GM11168 (cell line): ENCODE results near the gene AKAIN1.

Experiments
- in situ Hi-C: fragments of 300-500 bp; cut with MboI; formaldehyde crosslinking; loops from one replicate; pipeline ENCODE4 v1.12.0; 2022; ENCODE audit warnings: low sequenced_read_pairs; ENCODE audit not compliant: unreplicated experiment

Gene AKAIN1, protein sequence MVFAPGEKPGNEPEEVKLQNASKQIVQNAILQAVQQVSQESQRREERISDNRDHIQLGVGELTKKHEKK

DNA sequence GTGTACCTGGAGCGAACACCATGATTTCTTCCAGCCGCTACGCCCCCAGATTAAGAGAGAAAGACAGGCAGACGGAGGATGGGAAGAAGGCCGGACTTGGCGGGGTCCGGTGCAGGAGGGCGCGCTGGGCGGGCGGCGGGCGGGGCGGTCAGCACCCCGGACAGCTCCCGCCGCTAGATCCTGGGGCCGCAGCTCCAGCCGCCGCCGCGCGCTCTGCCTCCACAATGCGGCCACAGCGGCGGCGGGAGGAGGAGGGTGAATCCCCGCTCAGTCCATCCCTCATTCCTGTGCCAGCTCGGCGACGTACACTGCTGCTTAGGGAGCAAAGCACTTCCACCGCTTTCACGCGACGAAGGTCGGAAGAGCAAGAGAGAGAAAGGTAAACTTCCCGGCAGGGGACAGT lies at the start of gene AKAIN1:
Gene AKAIN1 (minus strand): TSS at position 226 of the 403 bp plus-strand sequence. CDS start 204 bp downstream, at position 22.
- in situ Hi-C loops: no loop called here

DNA sequence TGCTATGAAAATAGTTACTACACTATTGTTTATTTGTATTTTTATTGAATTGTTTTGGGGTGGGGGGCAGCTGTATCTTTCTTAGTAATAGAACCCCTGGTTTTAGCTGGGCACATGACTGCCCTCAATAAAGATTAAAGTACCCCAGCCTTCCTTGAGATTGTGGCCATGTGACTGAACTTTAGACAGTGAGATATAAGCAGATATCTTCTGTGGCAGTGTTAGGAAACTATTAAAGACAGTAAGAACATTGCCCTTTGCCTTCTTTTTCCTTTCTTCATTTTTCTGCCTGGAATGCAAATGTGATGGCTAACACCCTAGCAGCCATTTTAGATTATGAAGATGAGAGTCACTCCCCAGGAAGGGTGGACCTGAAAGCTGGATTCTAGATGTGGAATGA lies 47.9 kb upstream of the AKAIN1 start:
- in situ Hi-C loops: no loop called here

DNA sequence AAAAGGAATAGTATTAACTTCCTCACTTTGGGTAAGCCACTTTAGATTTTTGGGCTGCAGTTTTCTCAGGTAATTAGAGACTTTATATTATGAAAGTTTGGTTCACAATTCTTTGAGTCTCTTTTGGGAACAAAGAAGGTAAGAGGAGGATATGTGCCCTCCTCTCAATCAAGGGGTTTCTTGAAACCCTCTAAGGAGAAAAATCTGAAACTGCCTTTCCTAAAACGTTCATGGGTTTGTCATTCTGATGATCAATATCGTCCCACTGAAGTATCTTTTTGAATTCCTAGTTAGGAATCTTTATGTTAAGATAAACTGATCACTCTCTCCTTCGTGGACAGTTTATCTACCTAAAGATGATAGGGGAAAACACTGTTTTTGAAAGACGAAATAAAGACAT lies 42.4 kb upstream of the AKAIN1 start:
- in situ Hi-C loops: no loop called here

DNA sequence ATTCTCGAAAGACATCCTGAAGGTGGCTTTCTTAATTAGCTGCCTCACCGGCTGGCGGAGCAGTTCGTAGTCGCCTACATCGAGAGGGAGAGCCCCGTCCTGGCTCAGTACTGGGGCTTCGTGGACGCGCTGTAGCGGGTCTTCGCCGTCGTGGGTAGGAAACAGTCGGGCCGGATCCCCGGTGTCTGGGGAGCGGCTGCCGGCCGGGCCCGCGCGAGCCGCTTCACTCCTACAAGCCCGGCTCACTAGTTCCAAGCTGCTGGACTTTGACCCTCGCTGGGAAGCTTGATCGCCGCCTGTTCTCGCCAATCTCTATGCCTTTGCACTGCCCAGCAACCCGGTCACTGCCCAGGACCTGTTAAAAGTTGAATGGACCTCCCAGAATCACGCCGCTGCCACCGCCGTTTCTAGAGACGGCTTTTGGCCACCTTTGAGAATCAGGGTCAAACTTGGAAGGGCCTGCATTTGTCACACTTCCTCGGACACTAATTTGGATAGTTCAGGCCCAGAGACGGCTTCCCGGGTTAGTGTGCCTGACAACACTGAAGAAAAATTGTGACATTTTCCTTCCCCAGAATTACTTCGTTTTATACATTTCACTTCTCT lies 41.4 kb upstream of the AKAIN1 start:
- in situ Hi-C loops: no loop called here

DNA sequence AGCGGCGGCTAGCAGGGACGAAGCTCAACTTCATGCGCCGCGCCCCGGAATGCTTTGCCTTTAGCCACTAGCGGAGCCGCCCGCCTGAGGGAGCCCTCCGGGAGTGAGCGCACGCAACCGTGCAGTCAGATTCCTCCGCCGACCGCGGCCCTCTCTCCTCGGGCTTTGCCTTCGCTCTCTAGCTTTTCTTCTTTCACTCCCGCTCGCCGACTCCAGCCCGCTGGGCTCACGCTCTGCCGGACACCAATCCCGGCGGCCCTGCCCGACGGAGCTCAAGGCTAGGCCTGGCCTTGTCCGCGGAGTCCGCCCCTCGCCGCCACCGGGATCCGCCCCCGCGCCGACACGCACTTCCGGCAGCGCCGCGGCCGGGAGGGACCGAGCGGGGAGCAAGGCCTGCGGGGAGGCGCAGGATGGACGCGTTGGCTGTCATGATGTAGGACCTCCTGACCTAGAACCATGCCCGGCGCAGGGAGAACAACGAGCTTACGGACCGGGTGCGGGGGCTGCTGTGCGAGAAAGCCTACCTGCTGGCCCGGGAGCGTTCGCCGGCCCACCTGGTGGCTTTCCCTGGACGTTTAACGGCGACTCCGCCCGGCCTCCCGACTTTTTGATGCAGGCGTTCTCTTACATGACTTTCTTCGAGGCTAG lies 40.8 kb upstream of the AKAIN1 start:
- in situ Hi-C loops: no loop called here

DNA sequence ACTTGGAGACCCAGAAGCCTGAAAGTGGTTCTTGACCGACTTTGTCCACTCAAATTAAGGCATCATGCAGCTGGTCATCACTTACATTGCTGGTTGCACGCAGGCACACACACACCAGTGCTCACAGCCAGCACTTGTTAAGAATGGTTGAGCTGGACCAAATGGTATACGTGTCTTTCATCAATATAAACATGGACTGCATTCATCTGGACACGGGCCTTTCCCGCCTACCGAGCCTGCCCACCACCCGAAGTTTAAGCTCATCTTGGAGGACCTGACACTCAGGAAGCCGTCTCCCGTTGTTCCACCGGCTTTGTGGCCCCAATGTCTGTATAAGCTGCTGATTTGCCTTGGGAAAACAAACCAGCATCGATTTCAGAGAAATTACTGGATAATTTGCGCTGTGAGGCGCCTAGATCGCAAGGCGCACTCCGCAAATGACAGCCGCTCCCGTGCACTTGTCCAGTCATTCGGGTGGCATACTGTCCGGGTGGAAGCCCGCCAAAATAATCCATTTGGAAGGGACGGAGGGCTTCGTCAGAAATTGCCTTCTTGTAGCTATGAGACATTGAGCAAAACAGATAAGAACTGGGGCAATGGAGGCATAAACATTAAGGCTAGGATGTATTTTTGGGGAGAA lies 40.1 kb upstream of the AKAIN1 start:
- in situ Hi-C loops: no loop called here

DNA sequence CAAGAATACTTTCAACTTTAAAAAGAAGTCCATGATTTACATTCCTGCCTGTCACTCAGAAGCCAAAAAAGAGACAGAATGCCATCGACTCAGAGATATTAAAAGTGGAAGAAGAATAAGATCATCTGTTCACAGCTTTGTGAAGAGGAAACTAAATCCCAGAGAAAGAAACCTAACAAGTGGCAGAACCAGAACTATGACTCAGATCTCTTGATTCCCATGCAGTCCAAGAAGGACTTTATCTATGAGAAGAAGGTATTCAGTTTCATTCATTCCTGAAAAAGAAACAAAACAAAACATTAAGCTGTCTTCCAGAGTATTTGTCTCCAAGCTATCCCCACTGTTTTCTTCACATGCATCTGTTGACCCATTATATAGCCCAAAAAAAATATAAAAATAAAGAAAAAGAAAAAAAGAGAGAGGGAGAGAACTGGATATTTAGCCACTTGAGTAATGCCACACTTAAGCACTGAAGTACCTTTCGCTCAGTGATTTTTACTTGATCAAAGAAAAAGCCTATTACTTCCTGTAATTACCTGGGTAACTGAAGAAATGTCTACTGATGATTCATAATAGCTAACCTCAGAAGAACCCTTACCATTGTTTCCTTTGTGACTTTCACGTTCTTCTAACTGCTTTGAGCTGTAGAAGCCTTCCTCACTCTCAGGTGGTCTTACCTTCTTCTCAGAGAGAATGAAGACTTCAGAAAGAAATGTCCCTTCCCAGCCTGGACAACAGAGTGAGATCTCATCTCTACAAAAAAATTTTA lies 17.7 kb upstream of the AKAIN1 start:
- in situ Hi-C loops: no loop called here

DNA sequence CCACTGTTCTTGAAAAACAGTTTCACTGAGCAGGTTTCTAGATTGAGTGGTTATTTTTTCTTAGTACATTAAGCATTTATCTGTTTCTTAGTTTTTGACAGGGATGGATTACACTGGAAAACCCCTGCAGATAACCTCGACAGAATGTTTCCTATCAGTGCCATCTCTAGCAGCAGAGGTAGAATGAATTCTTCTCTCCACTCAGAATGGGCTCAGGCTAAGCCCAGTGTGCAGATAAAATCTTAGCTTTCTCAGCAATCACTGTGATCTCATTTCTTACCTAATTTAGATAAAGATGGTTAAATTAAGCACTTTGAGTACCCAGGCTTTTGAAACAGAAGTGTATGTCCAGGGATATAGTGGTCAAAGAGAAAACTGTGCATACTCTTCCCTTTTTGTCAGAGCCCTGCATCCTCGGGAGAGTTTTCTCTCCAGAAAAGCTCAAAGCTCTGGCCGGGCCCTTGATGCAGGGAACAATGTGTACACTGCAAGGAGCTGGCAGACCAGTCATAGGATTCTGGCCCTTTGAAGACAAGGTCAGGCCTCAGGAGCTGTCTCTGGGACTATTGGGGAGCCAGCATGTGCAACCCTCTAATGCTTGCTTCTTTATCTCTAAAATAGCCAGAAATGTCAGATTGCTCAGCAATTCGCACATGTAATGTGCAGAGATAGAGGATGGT lies 10.6 kb upstream of the AKAIN1 start:
- in situ Hi-C loops: no loop called here

DNA sequence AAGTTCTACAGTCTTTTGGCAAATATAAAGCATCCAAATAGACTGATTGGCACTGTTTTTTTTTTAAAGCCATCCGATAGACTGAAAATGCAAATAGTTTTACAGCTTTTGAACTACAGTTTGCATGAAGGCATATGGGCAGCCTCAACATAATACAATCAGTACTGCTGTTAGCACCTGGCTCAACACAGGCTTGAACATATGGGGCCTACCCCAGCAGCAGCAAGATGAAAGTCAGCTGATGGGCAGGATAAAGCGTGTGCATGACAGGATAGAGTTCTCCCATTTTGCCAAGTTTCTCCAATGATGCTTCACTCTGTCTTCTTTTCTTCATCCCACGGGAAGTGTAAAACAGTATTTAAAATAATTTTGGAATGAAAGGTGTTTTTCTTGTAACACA lies 1.3 kb upstream of the AKAIN1 start:
- in situ Hi-C loops: no loop called here

DNA sequence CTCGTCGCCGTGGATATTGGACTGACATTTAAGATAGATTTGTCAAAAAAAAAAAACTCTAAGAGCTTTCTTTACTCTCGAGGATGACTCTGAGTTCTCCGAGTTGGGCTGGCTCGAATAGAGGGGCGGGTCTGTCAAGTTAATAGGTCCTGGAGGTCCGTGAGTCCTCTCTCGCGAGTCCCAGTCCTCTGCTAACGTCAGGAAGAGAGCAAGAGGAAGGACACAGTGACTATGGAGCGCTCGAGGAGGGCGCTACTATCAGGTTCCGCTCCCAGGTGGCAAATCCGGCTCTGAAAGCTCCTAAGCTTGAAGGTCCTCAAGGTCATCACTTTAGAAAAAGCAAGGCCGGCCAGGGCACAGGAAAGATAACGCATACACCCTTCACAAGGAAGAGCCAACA lies 404 bp upstream of the AKAIN1 start:
- in situ Hi-C loops: no loop called here

DNA sequence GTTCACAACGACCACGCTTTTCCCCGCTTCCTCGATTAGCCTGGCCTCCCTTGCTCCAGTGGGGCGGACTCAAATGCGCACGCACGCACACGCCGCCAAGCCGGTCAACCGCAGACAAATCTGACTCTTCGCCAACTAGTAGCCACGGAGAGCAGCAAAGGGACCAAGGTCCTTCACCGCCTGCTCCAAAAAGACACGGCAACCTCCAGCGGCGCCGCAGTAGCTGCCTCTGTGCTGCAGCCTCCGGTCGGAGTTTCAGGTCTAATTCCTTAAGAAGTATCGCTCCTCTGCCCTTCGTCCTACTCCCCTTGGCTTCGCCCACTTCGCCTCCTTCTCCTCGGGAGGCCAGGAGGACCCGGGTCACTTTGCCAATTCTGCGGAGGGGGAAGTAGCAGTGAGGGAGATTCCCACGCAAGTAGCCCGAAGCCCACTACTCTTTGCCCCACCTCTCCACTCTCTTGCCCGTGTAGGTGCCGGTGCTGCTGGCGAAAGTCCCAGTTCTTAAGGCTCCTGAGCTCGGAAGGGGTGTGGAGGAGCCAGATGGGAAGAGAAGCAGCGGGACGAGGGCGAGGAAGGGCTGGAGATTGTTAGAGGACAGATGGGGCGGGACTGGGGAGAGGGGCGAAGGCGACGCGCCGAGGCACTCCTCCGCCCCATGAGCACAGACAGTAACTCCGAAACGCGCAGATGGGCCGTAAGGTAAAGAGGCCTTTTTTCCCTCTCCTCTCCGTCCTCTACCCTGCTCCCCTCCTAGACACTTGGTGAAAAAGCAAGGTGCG lies 615 bp downstream of the AKAIN1 start:
- in situ Hi-C loops: no loop called here

DNA sequence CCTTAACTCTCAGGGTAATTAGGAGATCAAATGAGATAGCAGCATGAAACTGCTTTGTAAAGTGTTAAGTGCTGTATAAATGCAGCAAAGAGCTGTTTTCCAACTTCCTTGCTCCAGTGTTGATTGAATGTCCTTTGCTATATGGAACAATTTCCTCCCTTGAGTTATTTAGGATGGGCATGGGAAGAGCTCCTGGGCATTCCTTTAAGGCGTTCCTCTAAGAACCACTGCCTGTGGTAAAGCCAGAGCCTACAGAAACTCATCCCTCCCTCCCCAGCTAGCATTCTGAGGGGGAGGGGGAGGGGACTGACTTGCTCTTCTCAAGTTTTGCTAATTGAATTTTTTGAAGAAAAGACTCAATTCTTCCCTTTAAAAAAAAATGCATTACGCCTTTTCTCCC lies 1.4 kb downstream of the AKAIN1 start:
- in situ Hi-C loops: no loop called here

DNA sequence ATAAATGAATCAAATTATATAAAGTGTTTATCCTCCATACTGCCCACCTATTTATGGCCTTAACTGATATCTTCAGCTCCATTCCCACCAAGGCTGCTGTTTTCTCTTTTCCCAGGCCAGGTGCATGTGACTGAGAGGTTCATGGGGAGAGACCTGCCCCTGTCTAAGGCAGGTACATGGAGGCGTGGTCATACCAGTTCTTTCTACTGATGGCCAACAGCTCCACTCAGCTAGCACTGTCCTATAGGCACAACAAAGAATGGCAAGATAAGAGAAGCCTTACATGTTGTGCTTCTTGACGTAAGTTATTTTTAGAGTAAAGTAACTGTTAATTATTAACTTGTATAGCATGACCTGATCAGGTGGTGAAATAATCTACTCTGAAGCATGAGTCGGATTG lies 16.8 kb downstream of the AKAIN1 start:
- in situ Hi-C loops: no loop called here

DNA sequence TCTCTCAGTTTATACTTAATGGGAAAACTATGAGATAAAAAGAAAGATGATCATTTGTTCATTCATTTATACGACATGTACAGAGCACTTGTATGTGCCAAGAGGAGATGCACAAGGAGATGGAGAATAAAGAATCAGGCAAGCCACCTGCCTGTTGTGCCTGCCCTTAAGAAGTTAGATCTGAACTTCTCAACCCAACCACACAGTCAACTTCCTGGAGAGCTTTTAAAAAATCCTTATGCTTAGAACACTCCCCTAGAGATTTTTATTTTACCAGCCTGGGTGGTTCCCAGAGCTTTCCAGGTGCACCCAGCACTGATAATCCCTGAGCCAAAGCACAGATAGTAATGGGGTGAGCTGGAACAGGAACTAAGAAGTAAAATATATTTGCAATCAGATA lies 18.5 kb downstream of the AKAIN1 start:
- in situ Hi-C loops: no loop called here

DNA sequence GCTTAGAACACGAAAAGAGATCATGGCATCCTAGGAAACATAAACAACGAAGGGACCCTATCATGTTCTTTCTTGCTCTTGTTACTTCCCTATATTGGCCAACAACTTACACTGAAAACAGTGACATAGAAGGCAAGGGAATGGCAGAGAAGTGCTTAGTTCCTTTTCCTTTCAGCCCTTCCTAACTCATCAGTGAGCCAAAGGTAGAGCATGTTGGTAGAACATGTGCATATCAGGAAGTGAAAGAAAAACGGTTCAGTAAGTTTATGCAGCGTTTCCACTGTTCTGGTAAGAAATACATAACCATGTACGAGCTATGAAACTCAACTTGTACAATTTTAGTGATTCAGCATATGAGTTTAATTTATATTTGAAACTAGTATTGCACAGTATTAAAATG lies 21.7 kb downstream of the AKAIN1 start:
- in situ Hi-C loops: no loop called here

DNA sequence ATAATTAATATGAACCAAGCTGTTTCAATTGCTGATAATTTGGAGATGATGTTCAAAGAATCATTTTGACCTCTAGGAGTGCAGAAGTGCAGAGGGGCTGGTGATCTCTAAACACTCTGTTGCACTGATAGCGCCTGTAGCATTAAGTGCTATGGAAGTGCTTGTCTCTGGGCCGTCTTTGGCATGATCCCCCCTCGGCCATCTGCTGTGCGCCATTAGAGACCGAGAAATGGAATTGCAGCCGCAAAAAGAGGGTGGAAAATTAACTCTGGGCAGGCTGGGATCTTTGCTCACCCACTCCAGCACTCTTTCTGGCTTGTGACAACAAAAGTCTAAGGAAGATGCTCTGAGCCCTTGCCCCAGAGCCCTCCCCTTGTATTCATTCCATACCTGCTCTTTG lies 23.4 kb downstream of the AKAIN1 start:
- in situ Hi-C loops: no loop called here

DNA sequence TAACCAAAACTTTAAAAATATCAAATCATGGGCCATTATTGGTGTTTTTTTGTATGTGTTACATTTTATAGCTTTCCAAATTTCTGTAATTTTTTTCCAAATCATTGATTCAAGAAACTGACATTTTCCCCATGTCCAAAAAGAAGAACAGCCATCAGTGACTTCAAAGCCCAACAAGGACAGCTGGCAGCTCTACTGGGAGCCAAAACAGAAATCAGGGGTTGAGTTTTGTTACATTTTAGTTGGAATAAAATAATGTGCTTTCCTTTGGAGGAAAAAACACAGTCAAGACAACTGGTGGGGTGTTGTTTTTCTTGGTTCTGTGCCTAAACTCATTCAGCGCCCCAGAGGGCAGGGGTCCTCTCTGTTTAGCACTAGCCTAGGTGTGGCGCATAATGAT lies 23.8 kb downstream of the AKAIN1 start:
- in situ Hi-C loops: no loop called here

DNA sequence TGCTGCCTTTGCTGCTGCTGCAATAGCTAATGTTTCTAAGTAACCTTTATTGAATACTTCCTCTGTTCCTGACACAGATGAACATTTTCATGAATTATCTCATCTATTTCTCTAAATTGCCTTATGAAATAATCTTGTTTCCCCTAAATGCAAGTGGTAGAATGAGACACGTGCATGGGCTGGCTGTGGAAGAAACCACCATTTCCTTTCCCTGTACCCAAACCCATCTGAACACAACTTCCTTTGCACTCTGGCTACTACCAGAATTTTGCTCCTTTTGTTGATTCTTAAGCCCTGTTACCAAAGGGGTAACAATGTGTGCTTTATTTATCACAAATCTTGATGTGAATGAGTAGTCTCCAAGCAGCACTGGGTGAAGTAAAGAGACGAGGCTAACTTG lies 29.2 kb downstream of the AKAIN1 start:
- in situ Hi-C loops: no loop called here

DNA sequence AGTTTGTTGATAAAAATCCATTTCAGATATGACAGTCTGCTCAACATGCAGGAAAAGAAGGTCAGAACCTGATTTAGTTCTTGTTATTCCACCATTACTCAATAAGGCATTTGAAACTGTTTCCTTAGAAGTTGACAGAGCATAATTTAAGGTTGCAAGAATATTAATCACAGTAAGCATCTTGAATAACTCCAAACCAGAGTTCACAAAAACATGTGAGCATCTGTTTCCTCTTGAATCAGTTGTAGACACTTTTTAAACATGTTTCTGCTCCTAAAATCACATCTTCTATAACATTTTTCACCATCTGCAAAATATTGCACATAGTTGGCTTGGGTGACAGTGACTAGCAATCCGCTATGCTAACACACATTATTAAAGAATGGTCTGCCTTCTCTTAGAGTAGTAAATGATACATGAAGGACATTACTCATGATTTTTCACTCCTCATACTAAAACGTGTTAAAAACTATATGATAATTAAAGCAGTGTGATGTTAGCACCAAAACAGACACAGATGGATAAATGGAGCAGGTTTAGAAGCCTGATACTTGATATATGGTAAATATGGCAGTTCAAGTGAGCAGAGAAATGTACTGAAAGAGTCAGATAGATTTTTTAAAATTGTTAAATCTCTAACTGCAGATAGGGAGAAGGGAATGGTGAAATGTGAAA lies 30.3 kb downstream of the AKAIN1 start:
- in situ Hi-C loops: no loop called here
